ENCODE results near the gene UNC13C. TPM values are rescaled to one million over a fixed set of nuclear protein-coding genes. Genes with fewer than 3 reads are reported as not detected.

The UNC13C gene
- total and polyA plus RNA-seq, 2 of the 13 experiments (the other 11 are each of a cell fraction or from before 2014, with no cell fraction given), result 0.04 TPM; not detected in 1

Other genes with a start within 250 kb of the UNC13C start
- 0.60 and 1.2 TPM in 2 replicates for gene WDR72, start 218.8 kb upstream of the UNC13C start, total RNA-seq (2016; rRNA removed; fragmentation: Illumina TruSeq; extraction: Trizol)
- 0.13 and 0.21 TPM in 2 replicates for gene WDR72, start 218.8 kb upstream of the UNC13C start, polyA plus RNA-seq (2011; rRNA removed)